Cardiac muscle cell (in vitro differentiated cells and primary cell): Measurements from ENCODE around the gene HINFP. TPM values are rescaled to one million over a fixed set of nuclear protein-coding genes. Genes with fewer than 3 reads are reported as not detected.

Experiments
- DNase-seq, 2 donors: peaks; one replicate each; pipeline versions ENCODE4 v3.0.0 to v3.0.0-alpha.2; 2010 to 2017; ENCODE audit warnings: low read depth in 1 of 2, low spot score in 1 of 2
- H3K27ac ChIP-seq: fragments of 200-600 bp; sonication (generic); 2 replicates; pipeline ENCODE4 v1.5.1; 2016
- H3K27me3 ChIP-seq: fragments of 200-600 bp; sonication (generic); 2 replicates; pipeline ENCODE4 v1.6.0; 2016; ENCODE audit warnings: control low read depth
- H3K36me3 ChIP-seq: fragments of 200-600 bp; sonication (generic); 2 replicates; pipeline ENCODE4 v1.5.1; 2016; ENCODE audit warnings: control low read depth
- H3K4me1 ChIP-seq: fragments of 200-600 bp; sonication (generic); 2 replicates; pipeline ENCODE4 v1.8.1; 2017; ENCODE audit warnings: low read depth, mild to moderate bottlenecking, mixed run types
- H3K4me3 ChIP-seq: fragments of 200-600 bp; sonication (generic); 2 replicates; pipeline ENCODE4 v1.5.1; 2016; ENCODE audit warnings: mild to moderate bottlenecking
- H3K9me3 ChIP-seq: fragments of 200-600 bp; sonication (generic); 2 replicates; pipeline ENCODE4 v1.5.1; 2017; ENCODE audit warnings: low read depth, mild to moderate bottlenecking, control low read depth
- polyA plus RNA-seq: library from polyadenylated mRNA; unstranded; fragments of >200 nt; fragmentation: Nextera tagmentation; extraction: Ambion mirVana; gene quantifications from 2 replicates; pipeline ENCODE4 v1.2.1, GENCODE V29; 2016
- total RNA-seq: library from RNA; depleted of rRNA; stranded (reverse); fragments of >200 nt; gene quantifications from 2 replicates; pipeline ENCODE4 v1.2.3, GENCODE V29; 2016
- TF ChIP-seq, protein P1 (sequence below): IDR thresholded peaks from 2 replicates; pipeline ENCODE4 v1.5.1; 2012; ENCODE audit warnings: low read depth, mild to moderate bottlenecking, low read length

Gene HINFP, protein sequence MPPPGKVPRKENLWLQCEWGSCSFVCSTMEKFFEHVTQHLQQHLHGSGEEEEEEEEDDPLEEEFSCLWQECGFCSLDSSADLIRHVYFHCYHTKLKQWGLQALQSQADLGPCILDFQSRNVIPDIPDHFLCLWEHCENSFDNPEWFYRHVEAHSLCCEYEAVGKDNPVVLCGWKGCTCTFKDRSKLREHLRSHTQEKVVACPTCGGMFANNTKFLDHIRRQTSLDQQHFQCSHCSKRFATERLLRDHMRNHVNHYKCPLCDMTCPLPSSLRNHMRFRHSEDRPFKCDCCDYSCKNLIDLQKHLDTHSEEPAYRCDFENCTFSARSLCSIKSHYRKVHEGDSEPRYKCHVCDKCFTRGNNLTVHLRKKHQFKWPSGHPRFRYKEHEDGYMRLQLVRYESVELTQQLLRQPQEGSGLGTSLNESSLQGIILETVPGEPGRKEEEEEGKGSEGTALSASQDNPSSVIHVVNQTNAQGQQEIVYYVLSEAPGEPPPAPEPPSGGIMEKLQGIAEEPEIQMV
- total RNA-seq (21.6 and 28.2 TPM in 2 replicates), polyA plus RNA-seq (33.2 and 34.1 TPM in 2 replicates)

DNA sequence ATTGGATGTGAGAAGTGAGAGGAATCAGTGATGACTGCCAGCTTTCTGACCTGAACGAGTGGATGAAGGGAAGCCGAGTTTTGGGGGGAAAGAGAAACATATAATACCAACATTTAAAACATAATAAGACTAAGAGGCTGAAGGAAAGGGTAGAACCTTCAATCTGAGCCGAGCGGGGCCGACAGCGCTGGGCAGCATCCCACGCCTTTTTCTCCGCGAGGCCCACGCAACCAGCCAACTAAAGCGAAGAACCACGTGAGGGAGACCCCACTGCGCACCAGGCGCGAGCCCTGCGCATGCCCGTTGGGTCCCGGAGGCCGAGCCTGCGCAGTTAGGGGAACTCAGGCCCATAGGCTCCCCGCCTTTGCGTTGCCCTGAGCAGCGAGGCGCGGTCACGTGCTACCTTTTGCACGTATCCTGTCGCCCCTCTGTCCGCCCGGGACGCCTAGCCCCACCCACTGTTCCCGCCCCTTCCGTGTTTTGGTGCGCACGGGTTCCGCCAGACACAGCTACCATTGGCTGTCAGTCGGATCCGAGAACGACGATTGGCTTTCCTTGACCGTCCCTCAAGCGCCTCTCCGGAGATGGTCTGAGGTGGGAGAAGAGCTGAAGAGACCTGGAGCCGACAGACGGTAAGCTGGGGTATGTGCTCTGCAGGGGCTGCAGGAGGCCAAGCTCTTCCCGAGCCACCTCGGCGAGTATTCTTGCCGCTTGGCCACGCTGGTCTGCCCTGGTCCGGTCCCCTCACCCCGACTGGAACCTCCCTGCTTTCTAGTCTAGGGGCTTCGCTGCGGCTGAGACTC, at the start of gene HINFP:
TSS of gene HINFP (plus strand) at position 573 of the 803 bp plus-strand sequence. CDS start 5,365 bp downstream, outside the sequence.
- DNase-seq = peak; percentile 99
- Histone ChIP-seq H3K4me3 (peak within 1 kb of the TSS; percentile 69), H3K27ac (peak within 1 kb of the TSS; percentile 76), H3K9me3 (no peaks in the 10 kb centered on the region), H3K27me3 (no peaks in the 10 kb centered on the region), H3K36me3 (peaks cover 2% of the 10 kb centered on the region), H3K4me1 (peaks cover 10% of the 10 kb centered on the region)
- TF ChIP-seq, protein P1, sequence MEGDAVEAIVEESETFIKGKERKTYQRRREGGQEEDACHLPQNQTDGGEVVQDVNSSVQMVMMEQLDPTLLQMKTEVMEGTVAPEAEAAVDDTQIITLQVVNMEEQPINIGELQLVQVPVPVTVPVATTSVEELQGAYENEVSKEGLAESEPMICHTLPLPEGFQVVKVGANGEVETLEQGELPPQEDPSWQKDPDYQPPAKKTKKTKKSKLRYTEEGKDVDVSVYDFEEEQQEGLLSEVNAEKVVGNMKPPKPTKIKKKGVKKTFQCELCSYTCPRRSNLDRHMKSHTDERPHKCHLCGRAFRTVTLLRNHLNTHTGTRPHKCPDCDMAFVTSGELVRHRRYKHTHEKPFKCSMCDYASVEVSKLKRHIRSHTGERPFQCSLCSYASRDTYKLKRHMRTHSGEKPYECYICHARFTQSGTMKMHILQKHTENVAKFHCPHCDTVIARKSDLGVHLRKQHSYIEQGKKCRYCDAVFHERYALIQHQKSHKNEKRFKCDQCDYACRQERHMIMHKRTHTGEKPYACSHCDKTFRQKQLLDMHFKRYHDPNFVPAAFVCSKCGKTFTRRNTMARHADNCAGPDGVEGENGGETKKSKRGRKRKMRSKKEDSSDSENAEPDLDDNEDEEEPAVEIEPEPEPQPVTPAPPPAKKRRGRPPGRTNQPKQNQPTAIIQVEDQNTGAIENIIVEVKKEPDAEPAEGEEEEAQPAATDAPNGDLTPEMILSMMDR = no peak

- H3K4me3 ChIP-seq = no peak overlapping the region
- no peaks in the 10 kb centered on the region for H3K4me1 ChIP-seq
- DNase-seq = no peak
- peaks cover 57% of the 10 kb centered on the region for H3K36me3 ChIP-seq
- H3K9me3 ChIP-seq = no peaks in the 10 kb centered on the region
- TF ChIP-seq, protein P1 = no peak
- no peak overlapping the region for H3K27ac ChIP-seq
- no peaks in the 10 kb centered on the region for H3K27me3 ChIP-seq
Observed at GRCh38 chr11:119077839-119078238, 43.5 kb upstream of the HINFP start.

GRCh38 chr11:119078675-119079420, 42.5 kb upstream of the HINFP start:
- H3K4me3 ChIP-seq = no peak overlapping the region
- DNase-seq = no peak
- H3K27me3 ChIP-seq = no peaks in the 10 kb centered on the region
- H3K9me3 ChIP-seq = no peaks in the 10 kb centered on the region
- TF ChIP-seq, protein P1 = no peak
- no peaks in the 10 kb centered on the region for H3K4me1 ChIP-seq
- peaks cover 47% of the 10 kb centered on the region for H3K36me3 ChIP-seq
- H3K27ac ChIP-seq = no peak overlapping the region

DNA sequence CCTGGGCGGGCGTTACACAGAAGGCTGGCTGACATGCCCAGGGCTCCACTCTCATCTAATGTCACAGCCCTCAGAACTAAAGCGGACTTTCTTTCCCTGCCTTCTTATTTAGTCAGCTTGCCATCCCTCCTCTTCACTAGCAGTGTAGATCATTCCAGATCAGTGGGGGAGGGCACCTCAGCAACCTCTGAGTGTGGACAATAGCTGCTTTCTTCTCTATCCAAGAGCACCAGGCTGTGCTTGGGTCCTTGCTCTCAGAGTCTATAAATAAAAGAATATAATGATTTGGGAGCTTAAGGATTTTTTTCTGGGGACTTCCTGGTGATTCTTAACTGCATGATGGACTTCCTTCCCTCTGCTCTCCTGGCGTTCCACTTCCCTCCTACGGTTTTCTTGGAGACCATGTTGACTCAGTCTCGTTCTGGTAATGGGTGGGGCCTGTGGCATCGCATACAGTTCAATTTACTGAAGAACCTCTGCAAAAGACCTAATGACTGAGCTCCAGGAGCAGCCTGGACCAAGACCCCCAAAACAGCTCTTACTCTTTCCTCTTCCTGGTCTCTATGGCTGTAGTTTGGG, 39.6 kb upstream of the HINFP start:
- Histone ChIP-seq H3K27ac (no peak overlapping the region), H3K4me1 (peaks cover 6% of the 10 kb centered on the region), H3K27me3 (no peaks in the 10 kb centered on the region), H3K36me3 (peaks cover 39% of the 10 kb centered on the region), H3K9me3 (no peaks in the 10 kb centered on the region), H3K4me3 (no peak overlapping the region)
- TF ChIP-seq, protein P1 = no peak
- DNase-seq = no peak
